HEK293 (cell line): ENCODE data around the gene PRAF2.
A peak's percentile ranks its signal among the peaks of the same experiment; 100 is the strongest.

Experiments
- CTCF ChIA-PET: fragments of 350-600 bp; formaldehyde crosslinking; extraction: SDS; loops from one replicate; lab custom pipeline; 2021; ENCODE audit warnings: antibody characterized with exemption; lab: Yijun Ruan, JAX
- POLR2A ChIA-PET: fragments of 300-600 bp; formaldehyde crosslinking; extraction: SDS; loops from one replicate; lab custom pipeline; 2020; ENCODE audit warnings: antibody characterized with exemption, inconsistent platforms; lab: Yijun Ruan, JAX
- H3K27ac ChIP-seq: fragments of 200-500 bp; sonication (Bioruptor generic); 2 replicates; pipeline ENCODE4 v1.5.1; 2014; ENCODE audit warnings: low read depth, low read length, control low read depth, inconsistent platforms; ENCODE audit errors: extremely low read depth
- H3K36me3 ChIP-seq, 2 experiments: fragments of 200-500 bp in 1 of 2; sonication (Bioruptor generic) in 1 of 2; 1 replicate in 1 of 2; 2 replicates in 1 of 2; pipeline ENCODE4 v1.5.1; 2014 to 2017; ENCODE audit warnings: inconsistent platforms in 2 of 2, low read length in 2 of 2; ENCODE audit not compliant: control insufficient read depth in 2 of 2, insufficient read depth in 1 of 2
- H3K4me1 ChIP-seq: fragments of 200-500 bp; sonication (Bioruptor generic); 2 replicates; pipeline ENCODE4 v1.5.1; 2014; ENCODE audit warnings: mild to moderate bottlenecking, low read length, inconsistent platforms; ENCODE audit not compliant: control insufficient read depth, insufficient read depth
- H3K4me3 ChIP-seq: 2 replicates; pipeline ENCODE4 v1.5.1; 2011; ENCODE audit warnings: low read depth, mild to moderate bottlenecking, control low read depth, low read length, moderate library complexity
- H3K9me3 ChIP-seq: fragments of 200-500 bp; sonication (Bioruptor generic); 2 replicates; pipeline ENCODE4 v1.5.1; 2014; ENCODE audit warnings: low read depth, low read length, inconsistent platforms; ENCODE audit not compliant: control insufficient read depth, insufficient read depth
- CTCF ChIP-seq: fragments of 450-650 bp; formaldehyde crosslinking; IDR thresholded peaks from 2 replicates; pipeline ENCODE4 v1.5.1; 2016; ENCODE audit warnings: missing biosample characterization, missing genetic modification characterization
- KLF7 ChIP-seq: fragments of 450-650 bp; formaldehyde crosslinking; IDR thresholded peaks from 2 replicates; pipeline ENCODE4 v1.5.1; 2016; ENCODE audit warnings: missing biosample characterization, missing genetic modification characterization, borderline replicate concordance
- PRDM10 ChIP-seq: fragments of 450-650 bp; formaldehyde crosslinking; IDR thresholded peaks from 2 replicates; pipeline ENCODE4 v1.5.1; 2016; ENCODE audit warnings: missing biosample characterization, missing genetic modification characterization
- SALL2 ChIP-seq: fragments of 450-650 bp; formaldehyde crosslinking; IDR thresholded peaks from 2 replicates; pipeline ENCODE4 v1.5.0; 2017; ENCODE audit warnings: missing biosample characterization, mild to moderate bottlenecking, missing genetic modification characterization, borderline replicate concordance
- SP2 ChIP-seq: fragments of 450-650 bp; formaldehyde crosslinking; IDR thresholded peaks from 2 replicates; pipeline ENCODE4 v1.5.1; 2016; ENCODE audit warnings: missing biosample characterization, missing genetic modification characterization
- SP7 ChIP-seq: fragments of 450-650 bp; formaldehyde crosslinking; IDR thresholded peaks from 2 replicates; pipeline ENCODE4 v1.5.1; 2016; ENCODE audit warnings: missing biosample characterization, missing genetic modification characterization
- WT1 ChIP-seq: fragments of 450-650 bp; formaldehyde crosslinking; IDR thresholded peaks from 2 replicates; pipeline ENCODE4 v1.5.1; 2016; ENCODE audit warnings: missing biosample characterization, missing genetic modification characterization
- YY2 ChIP-seq: fragments of 450-650 bp; formaldehyde crosslinking; IDR thresholded peaks from 2 replicates; pipeline ENCODE4 v1.5.1; 2016; ENCODE audit warnings: missing biosample characterization, missing genetic modification characterization
- ZBTB10 ChIP-seq: fragments of 450-650 bp; formaldehyde crosslinking; IDR thresholded peaks from 2 replicates; pipeline ENCODE4 v1.5.1; 2016; ENCODE audit warnings: missing biosample characterization, missing genetic modification characterization
- ZNF10 ChIP-seq: fragments of 450-650 bp; formaldehyde crosslinking; IDR thresholded peaks from 2 replicates; pipeline ENCODE4 v1.5.1; 2017; ENCODE audit warnings: missing biosample characterization, missing genetic modification characterization
- ZNF169 ChIP-seq: fragments of 450-650 bp; formaldehyde crosslinking; IDR thresholded peaks from 2 replicates; pipeline ENCODE4 v1.5.1; 2016; ENCODE audit warnings: missing biosample characterization, missing genetic modification characterization
- ZNF214 ChIP-seq: fragments of 450-650 bp; formaldehyde crosslinking; IDR thresholded peaks from 2 replicates; pipeline ENCODE4 v1.5.1; 2017; ENCODE audit warnings: missing biosample characterization, mild to moderate bottlenecking, missing genetic modification characterization, borderline replicate concordance
- ZNF248 ChIP-seq: fragments of 450-650 bp; formaldehyde crosslinking; IDR thresholded peaks from 2 replicates; pipeline ENCODE4 v1.5.1; 2017; ENCODE audit warnings: missing biosample characterization, missing genetic modification characterization
- ZNF404 ChIP-seq: fragments of 450-650 bp; formaldehyde crosslinking; IDR thresholded peaks from 2 replicates; pipeline ENCODE4 v1.5.1; 2017; ENCODE audit warnings: missing biosample characterization, missing genetic modification characterization
- ZNF449 ChIP-seq: fragments of 450-650 bp; formaldehyde crosslinking; IDR thresholded peaks from 2 replicates; pipeline ENCODE4 v1.5.1; 2017; ENCODE audit warnings: missing biosample characterization, mild to moderate bottlenecking, missing genetic modification characterization, moderate library complexity
- ZNF561 ChIP-seq: fragments of 450-650 bp; IDR thresholded peaks from 2 replicates; pipeline ENCODE4 v1.5.1; 2018; ENCODE audit warnings: missing biosample characterization, missing genetic modification characterization, borderline replicate concordance

Gene PRAF2

GRCh38 chrX:49060914-49061313 is 12.9 kb downstream of the PRAF2 start:
- POLR2A ChIA-PET, result interaction anchor here (1.3 kb wide), 1 partner anchor 89 kb away, joined by 4 read pairs; the partner anchor contains the start of gene KCND1
- no peak overlapping the region for H3K27ac ChIP-seq
- H3K4me1 ChIP-seq, result no peaks in the 10 kb centered on the region
- CTCF ChIA-PET, result interaction anchor here (0.9 kb wide), 1 partner anchor 18 kb away, joined by 4 read pairs; the partner anchor contains the start of gene TFE3
- peak; percentile 83 for TF ChIP-seq PRDM10 (tag by site-specific recombination)
- TF ChIP-seq SALL2 (tag by site-specific recombination), result no peak
- no peak for TF ChIP-seq WT1
- no peaks in the 10 kb centered on the region for H3K9me3 ChIP-seq
- peaks cover 0 to 33% of the 10 kb centered on the region in 2 experiments; a peak in 1 of 3 replicates for H3K36me3 ChIP-seq
- H3K4me3 ChIP-seq, result no peak overlapping the region

GRCh38 chrX:49059681-49060085 is 14.1 kb downstream of the PRAF2 start:
- TF ChIP-seq ZBTB10 (tag by site-specific recombination), result no peak
- no peak for TF ChIP-seq ZNF248 (tag by site-specific recombination)
- TF ChIP-seq ZNF214 (tag by site-specific recombination), result no peak
- no peak for TF ChIP-seq ZNF10
- TF ChIP-seq KLF7 (tag by site-specific recombination), result no peak
- no peak for TF ChIP-seq SP2
- TF ChIP-seq ZNF561 (tag by site-specific recombination), result no peak
- TF ChIP-seq ZNF169, result no peak
- no peak for TF ChIP-seq CTCF (tag by site-specific recombination)
- no peak for TF ChIP-seq ZNF404 (tag by site-specific recombination)
- TF ChIP-seq ZNF449 (tag by site-specific recombination), result no peak
- TF ChIP-seq YY2 (tag by site-specific recombination), result no peak
- TF ChIP-seq SP7, result no peak

More at GRCh38 chrX:49059681-49060085, 14.1 kb downstream of the PRAF2 start:
- H3K9me3 ChIP-seq, result no peaks in the 10 kb centered on the region
- no peaks in the 10 kb centered on the region for H3K4me1 ChIP-seq
- peaks cover 0 to 27% of the 10 kb centered on the region in 2 experiments; a peak in 1 of 3 replicates for H3K36me3 ChIP-seq
- no peak overlapping the region for H3K4me3 ChIP-seq
- ChIA-PET CTCF (interaction anchor here (0.6 kb wide), 1 partner anchor 211 kb away, joined by 3 read pairs; no protein-coding TSS in a partner anchor), POLR2A (interaction anchor here (0.6 to 1.3 kb wide), 2 partner anchors 24 to 88 kb away, joined by 3 to 4 read pairs; partner anchors contain the start of gene KCND1)
- H3K27ac ChIP-seq, result no peak overlapping the region
